Measurements from ENCODE around the gene LRRC36.

- TF ChIP-seq ZBTB4 (CRISPR knock-in tag; IDR thresholded peaks at IDR 0.05): no peak
- TF ChIP-seq SREBF2 (IDR thresholded peaks at IDR 0.05; ENCODE audit: low read length): no peak
- no peak for TF ChIP-seq ZNF217 (IDR thresholded peaks at IDR 0.05)
- TF ChIP-seq BHLHE40 (IDR thresholded peaks at IDR 0.05; ENCODE audit: borderline replicate concordance in 1 of 2, low read depth in 2 of 2, low read length in 1 of 2): no peak
- TF ChIP-seq SIN3A (IDR thresholded peaks at IDR 0.05; ENCODE audit: low read depth, low read length): no peak
- TF ChIP-seq POLR2AphosphoS5 (IDR thresholded peaks at IDR 0.05; ENCODE audit: low read length): no peak
- no peak for TF ChIP-seq NBN (IDR thresholded peaks at IDR 0.05)
Observed at GRCh38 chr16:67397036-67397801, 70.6 kb downstream of the LRRC36 start.
